Gastrocnemius medialis (tissue), 4 donors: ENCODE measurements around the gene LCN2.

Source experiments
- POLR2A ChIP-seq, 2 donors: fragments of 450-650 bp; IDR thresholded peaks; one replicate each; pipeline ENCODE4 v1.6.1; 2017; ENCODE audit warnings: antibody characterized with exemption in 2 of 2, mild to moderate bottlenecking in 2 of 2, moderate library complexity in 2 of 2
- TF ChIP-seq, protein P1 (sequence below), 5 experiments: fragments of 450-650 bp in 3 of 5; fragments of 200-600 bp in 2 of 5; sonication (generic) in 2 of 5; IDR thresholded peaks in 4 of 5; conservative IDR thresholded peaks in 1 of 5; 1 replicate in 4 of 5; 2 replicates in 1 of 5; pipeline ENCODE4 v1.5.1; 2016 to 2019; ENCODE audit warnings: antibody characterized with exemption in 5 of 5, mild to moderate bottlenecking in 3 of 5, moderate library complexity in 3 of 5

DNA sequence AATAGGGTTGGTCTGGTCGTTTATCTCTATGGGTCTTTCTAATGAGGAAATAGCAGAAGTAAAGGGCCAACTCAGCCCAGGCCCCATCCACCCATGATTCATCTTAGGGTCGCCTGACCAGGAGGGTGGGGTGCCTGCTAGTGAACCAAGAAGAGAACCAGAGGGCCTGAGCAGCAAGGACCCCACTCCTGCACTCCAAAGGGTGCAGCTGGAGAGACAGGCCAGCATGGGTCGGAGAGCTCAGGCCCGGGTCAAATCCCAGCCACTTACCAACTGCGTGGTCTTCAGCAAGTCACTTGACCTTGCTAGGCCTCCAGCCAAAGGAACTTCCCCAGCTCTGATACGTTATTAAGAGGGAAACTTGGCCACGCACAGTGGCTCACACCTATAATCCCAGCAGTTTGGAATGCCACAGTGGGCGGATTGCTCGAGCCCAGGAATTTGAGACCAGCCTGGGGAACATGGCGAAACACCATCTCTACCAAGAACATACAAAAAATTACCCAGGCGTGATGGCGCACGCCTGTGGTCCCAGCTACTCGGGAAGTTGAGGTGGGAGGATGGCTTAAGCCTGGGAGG lies 15.1 kb downstream of the LCN2 start:
- TF ChIP-seq POLR2A (IDR thresholded peaks at IDR 0.05), result no peak
- TF ChIP-seq, protein P1, sequence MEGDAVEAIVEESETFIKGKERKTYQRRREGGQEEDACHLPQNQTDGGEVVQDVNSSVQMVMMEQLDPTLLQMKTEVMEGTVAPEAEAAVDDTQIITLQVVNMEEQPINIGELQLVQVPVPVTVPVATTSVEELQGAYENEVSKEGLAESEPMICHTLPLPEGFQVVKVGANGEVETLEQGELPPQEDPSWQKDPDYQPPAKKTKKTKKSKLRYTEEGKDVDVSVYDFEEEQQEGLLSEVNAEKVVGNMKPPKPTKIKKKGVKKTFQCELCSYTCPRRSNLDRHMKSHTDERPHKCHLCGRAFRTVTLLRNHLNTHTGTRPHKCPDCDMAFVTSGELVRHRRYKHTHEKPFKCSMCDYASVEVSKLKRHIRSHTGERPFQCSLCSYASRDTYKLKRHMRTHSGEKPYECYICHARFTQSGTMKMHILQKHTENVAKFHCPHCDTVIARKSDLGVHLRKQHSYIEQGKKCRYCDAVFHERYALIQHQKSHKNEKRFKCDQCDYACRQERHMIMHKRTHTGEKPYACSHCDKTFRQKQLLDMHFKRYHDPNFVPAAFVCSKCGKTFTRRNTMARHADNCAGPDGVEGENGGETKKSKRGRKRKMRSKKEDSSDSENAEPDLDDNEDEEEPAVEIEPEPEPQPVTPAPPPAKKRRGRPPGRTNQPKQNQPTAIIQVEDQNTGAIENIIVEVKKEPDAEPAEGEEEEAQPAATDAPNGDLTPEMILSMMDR (IDR thresholded peaks at IDR 0.05 in 4 of 5, conservative IDR thresholded peaks at IDR 0.05 in 1 of 5), result no peak
